Subcutaneous adipose tissue (tissue), 4 donors: Measurements from ENCODE around the gene PDXK. TPM values are rescaled to one million over a fixed set of nuclear protein-coding genes. Genes with fewer than 3 reads are reported as not detected.

Experiments
- total RNA-seq, 4 donors: library from RNA; depleted of rRNA; stranded (reverse); fragments of >200 nt; gene quantifications; one replicate each; pipeline ENCODE4 v1.1.0, GENCODE V29; 2016
- TF ChIP-seq, protein P1 (sequence below): fragments of 450-650 bp; IDR thresholded peaks from one replicate; pipeline ENCODE4 v1.5.1; 2016; ENCODE audit warnings: low read depth, mild to moderate bottlenecking, control low read depth, antibody characterized with exemption, moderate library complexity

PDXK gene
- total RNA-seq, 4 donors from 2014 or later, result 63.6 to 261 (median 72.6) TPM

- TF ChIP-seq, protein P1, sequence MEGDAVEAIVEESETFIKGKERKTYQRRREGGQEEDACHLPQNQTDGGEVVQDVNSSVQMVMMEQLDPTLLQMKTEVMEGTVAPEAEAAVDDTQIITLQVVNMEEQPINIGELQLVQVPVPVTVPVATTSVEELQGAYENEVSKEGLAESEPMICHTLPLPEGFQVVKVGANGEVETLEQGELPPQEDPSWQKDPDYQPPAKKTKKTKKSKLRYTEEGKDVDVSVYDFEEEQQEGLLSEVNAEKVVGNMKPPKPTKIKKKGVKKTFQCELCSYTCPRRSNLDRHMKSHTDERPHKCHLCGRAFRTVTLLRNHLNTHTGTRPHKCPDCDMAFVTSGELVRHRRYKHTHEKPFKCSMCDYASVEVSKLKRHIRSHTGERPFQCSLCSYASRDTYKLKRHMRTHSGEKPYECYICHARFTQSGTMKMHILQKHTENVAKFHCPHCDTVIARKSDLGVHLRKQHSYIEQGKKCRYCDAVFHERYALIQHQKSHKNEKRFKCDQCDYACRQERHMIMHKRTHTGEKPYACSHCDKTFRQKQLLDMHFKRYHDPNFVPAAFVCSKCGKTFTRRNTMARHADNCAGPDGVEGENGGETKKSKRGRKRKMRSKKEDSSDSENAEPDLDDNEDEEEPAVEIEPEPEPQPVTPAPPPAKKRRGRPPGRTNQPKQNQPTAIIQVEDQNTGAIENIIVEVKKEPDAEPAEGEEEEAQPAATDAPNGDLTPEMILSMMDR, result no peak
Measured at GRCh38 chr21:43731891-43732711, 13.2 kb downstream of the PDXK start.

- TF ChIP-seq, protein P1, result no peak
Measured at GRCh38 chr21:43733060-43733459, 14.1 kb downstream of the PDXK start.

- TF ChIP-seq, protein P1, result no peak
Measured at GRCh38 chr21:43733529-43734071, 14.7 kb downstream of the PDXK start.

DNA sequence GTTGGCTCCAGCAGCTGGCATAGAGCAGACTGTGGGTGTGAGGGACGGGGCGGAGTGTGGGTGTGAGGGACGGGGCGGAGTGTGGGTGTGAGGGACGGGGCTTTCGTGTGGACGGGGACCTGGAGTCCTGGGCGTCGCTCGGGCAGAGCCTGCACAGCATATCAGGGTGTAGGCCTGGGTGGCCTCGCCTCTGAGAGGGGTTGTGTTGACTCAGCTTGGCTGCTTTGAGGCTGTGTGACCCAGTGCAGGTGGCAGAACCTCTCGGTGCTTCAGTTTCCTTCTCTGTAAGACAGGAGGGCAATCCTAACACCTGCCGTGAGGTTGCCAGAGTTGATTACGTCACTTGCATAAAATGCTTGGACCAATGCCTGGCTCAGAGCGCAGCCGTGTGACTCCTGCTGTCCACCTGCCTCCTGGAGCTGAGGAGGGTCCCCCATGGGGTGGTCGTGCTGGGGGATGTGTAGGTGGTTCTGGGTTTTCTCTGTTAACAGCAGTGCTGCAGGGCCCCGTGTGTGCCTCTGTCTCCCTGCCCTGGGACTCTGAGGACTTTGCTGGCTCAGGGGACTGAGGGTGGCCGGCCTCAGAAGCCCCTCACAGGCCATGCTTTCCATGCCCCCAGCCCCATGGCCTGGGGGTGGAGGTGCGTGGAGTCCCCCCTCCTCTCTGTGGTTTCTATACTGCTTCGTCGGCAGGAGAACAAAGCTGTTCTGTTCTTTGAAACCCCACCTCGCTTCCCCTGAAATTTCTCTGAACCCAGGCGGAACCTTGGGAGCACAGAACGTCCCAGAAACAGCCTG lies 15.4 kb downstream of the PDXK start:
- TF ChIP-seq, protein P1, result no peak

DNA sequence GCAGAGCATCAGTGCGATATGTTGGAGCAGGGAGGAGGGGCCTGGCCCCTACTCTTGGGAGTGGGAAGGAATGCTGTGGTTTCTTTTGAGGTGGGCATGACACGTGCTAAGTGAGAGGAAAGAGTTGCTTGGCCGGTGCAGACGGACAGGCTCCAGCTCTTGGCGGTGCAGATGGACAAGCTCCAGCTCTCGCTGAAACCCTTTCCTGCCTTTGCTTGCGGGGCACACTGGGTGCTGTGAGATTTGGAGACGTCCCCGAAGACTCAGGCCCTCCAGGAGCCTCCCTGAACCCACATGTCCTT lies 15.9 kb downstream of the PDXK start:
- TF ChIP-seq, protein P1, result no peak

- TF ChIP-seq, protein P1, result no peak
Measured at GRCh38 chr21:43735236-43736091, 16.5 kb downstream of the PDXK start.
